IPS-NIHi7 (cell line): ENCODE data around the gene CACNG8.

Experiments
- DNase-seq: peaks from one replicate; pipeline ENCODE4 v3.0.0; 2012; ENCODE audit warnings: mixed read lengths; ENCODE audit errors: extremely low spot score

CACNG8 gene

GRCh38 chr19:53961523-53962356, 997 bp upstream of the CACNG8 start:
- no peak for DNase-seq

- no peak for DNase-seq
These were observed 2.4 kb downstream of the CACNG8 start for GRCh38 chr19:53965091-53965490.

GRCh38 chr19:53966931-53967330, 4.2 kb downstream of the CACNG8 start:
- DNase-seq, result no peak

- no peak for DNase-seq
These were observed 6.6 kb downstream of the CACNG8 start for GRCh38 chr19:53969366-53969765.

GRCh38 chr19:53971673-53972072, 8.9 kb downstream of the CACNG8 start:
- no peak for DNase-seq

GRCh38 chr19:53977429-53977990, 14.8 kb downstream of the CACNG8 start:
- peak; percentile 80 for DNase-seq

GRCh38 chr19:53977991-53978731, 15.4 kb downstream of the CACNG8 start:
- peak; percentile 93 for DNase-seq

GRCh38 chr19:53978975-53979801, 16.5 kb downstream of the CACNG8 start:
- DNase-seq, result no peak

GRCh38 chr19:53980539-53981375, 18.0 kb downstream of the CACNG8 start:
- DNase-seq, result peak; percentile 78

- no peak for DNase-seq
These were observed 18.7 kb downstream of the CACNG8 start for GRCh38 chr19:53981376-53981951.

GRCh38 chr19:53982001-53982451, 19.3 kb downstream of the CACNG8 start:
- peak; percentile 57 for DNase-seq

GRCh38 chr19:53982611-53983010, 19.9 kb downstream of the CACNG8 start:
- DNase-seq, result peak; percentile 39

- DNase-seq, result no peak
These were observed 20.9 kb downstream of the CACNG8 start for GRCh38 chr19:53983457-53984289.

- no peak for DNase-seq
These were observed 23.1 kb downstream of the CACNG8 start for GRCh38 chr19:53985863-53986262.

- DNase-seq, result no peak
These were observed 26.2 kb downstream of the CACNG8 start for GRCh38 chr19:53988981-53989380.

GRCh38 chr19:53989600-53990533, 27.1 kb downstream of the CACNG8 start:
- no peak for DNase-seq

GRCh38 chr19:53991224-53992113, 28.7 kb downstream of the CACNG8 start, which contains the start of gene CACNG6:
Gene CACNG6 (plus strand): TSS chr19:53991637. CDS start chr19:53992878, 1,241 bp downstream.
- DNase-seq, result peak; percentile 75
